Airway epithelial cell (primary cell): ENCODE data around the gene PLA2G3. TPM values are rescaled to one million over a fixed set of nuclear protein-coding genes. Genes with fewer than 3 reads are reported as not detected.

Source experiments
- total RNA-seq: library from RNA; depleted of rRNA; stranded (reverse); fragments of >200 nt; gene quantifications from 2 replicates; pipeline ENCODE4 v1.2.3, GENCODE V29; 2015

Gene PLA2G3
- total RNA-seq = 2.8 and 3.4 TPM in 2 replicates

GRCh38 chr22:31139866-31140716 is at the start of gene PLA2G3:
PLA2G3 (minus strand) TSS chr22:31140508; CDS start chr22:31140354, 154 bp downstream.

GRCh38 chr22:31122532-31123291 is 17.6 kb downstream of the PLA2G3 start, which contains the start of gene INPP5J:
INPP5J (plus strand) TSS chr22:31122966; CDS start chr22:31123015, 49 bp downstream.

GRCh38 chr22:31107178-31107893 is 33.0 kb downstream of the PLA2G3 start, which contains the start of gene SELENOM:
SELENOM (minus strand) TSS chr22:31107568; CDS start chr22:31107505, 63 bp downstream.

Other genes with a start within 250 kb of the PLA2G3 start
- gene MORC2, start 171.7 kb downstream of the PLA2G3 start, total RNA-seq = 7.3 and 10.6 TPM in 2 replicates
- 29.3 and 36.5 TPM in 2 replicates for gene TUG1, start 171.2 kb downstream of the PLA2G3 start, total RNA-seq
- 180 and 218 TPM in 2 replicates for gene SMTN, start 59.2 kb downstream of the PLA2G3 start, total RNA-seq
- gene SELENOM, start 32.9 kb downstream of the PLA2G3 start, total RNA-seq = 31.0 and 49.9 TPM in 2 replicates
- gene INPP5J, start 17.5 kb downstream of the PLA2G3 start, total RNA-seq = 2.2 and 2.4 TPM in 2 replicates
- 16.1 and 22.3 TPM in 2 replicates for gene RNF185, start 19.7 kb upstream of the PLA2G3 start, total RNA-seq
- gene LIMK2, start 71.8 kb upstream of the PLA2G3 start, total RNA-seq = 103 and 132 TPM in 2 replicates
- gene PIK3IP1, start 152.0 kb upstream of the PLA2G3 start, total RNA-seq = 22.2 and 25.8 TPM in 2 replicates
- gene PATZ1, start 205.8 kb upstream of the PLA2G3 start, total RNA-seq = 10.5 and 12.7 TPM in 2 replicates